ENCODE data around the gene GDPD3. TPM values are rescaled to one million over a fixed set of nuclear protein-coding genes. Genes with fewer than 3 reads are reported as not detected.
A peak's percentile ranks its signal among the peaks of the same experiment; 100 is the strongest.

Gene GDPD3
- total and polyA plus RNA-seq, 2 of the 13 experiments (the other 11 are each of a cell fraction or from before 2014, with no cell fraction given), result 18.7 to 20.6 TPM

DNA sequence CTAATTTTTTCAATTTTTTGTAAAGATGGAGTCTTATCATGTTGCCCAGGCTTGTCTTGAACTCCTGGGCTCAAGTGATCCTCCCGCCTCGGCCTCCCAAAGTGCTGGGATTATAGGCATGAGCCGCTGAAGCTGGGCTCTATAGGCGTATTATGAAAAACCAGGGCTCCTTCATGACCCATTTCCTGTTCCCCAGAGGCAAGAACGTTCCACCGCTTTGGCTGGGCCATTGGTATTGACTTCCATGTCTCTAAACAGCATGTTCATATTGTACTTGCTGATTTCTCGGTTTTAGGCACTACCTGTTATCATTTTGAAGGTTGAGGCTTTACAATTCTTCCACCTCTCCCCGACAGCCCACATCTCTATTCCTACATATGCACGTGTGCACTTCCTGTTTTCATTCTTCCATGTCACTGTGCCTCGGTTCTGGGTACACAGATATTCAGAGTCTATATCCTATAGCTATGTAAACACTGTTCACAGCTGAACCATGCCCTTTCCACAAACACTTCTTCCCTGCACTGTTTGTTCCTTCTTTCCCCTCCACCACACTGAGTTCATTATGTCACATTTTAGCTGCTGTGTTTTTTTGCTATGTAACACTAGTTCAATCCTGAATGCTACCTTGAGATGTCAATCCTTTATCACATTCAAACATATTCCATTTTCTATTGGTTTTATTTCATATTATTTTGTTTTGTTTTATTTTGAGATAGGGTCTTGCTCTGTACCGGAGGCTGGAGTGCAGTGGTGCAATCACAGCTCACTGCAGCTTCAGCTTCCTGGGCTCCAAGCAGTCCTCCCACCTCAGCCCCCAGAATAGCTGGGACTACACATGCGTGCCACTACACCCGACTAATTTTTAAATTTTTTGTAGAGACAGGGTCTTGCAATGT lies 26.5 kb upstream of the GDPD3 start (continued):
- TF ChIP-seq ZNF75D (CRISPR knock-in tag; IDR thresholded peaks at IDR 0.05; ENCODE audit: borderline replicate concordance) (no peak), ATF7-NPFF (CRISPR knock-in tag; IDR thresholded peaks at IDR 0.05; ENCODE audit: low read depth) (no peak), PCBP2 (optimal IDR thresholded peaks at IDR 0.05; ENCODE audit: low read depth, low read length, poor library complexity, severe bottlenecking) (no peak), RAD21 (CRISPR knock-in tag; IDR thresholded peaks at IDR 0.05) (0 out of 2 replicates have a peak, but pooled peaks have one; percentile 25), HMGA1 (CRISPR knock-in tag; conservative IDR thresholded peaks at IDR 0.05) (no peak; the same call in 1 of the 2 replicates), RORA (CRISPR knock-in tag; IDR thresholded peaks at IDR 0.05) (no peak), ZNF441 (CRISPR knock-in tag; IDR thresholded peaks at IDR 0.05; ENCODE audit: borderline replicate concordance) (peak; percentile 74; the same call in 1 of the 2 replicates), HOXA9 (CRISPR knock-in tag; IDR thresholded peaks at IDR 0.05; ENCODE audit: borderline replicate concordance) (no peak; the same call in 1 of the 2 replicates), ZNF251 (CRISPR knock-in tag; IDR thresholded peaks at IDR 0.05) (no peak), GPN1 (CRISPR knock-in tag; IDR thresholded peaks at IDR 0.05; ENCODE audit: borderline replicate concordance) (no peak), GFI1 (CRISPR knock-in tag; IDR thresholded peaks at IDR 0.05; ENCODE audit: borderline replicate concordance) (peak; percentile 24; the same call in 1 of the 2 replicates)
- TF ChIP-seq, protein P1, sequence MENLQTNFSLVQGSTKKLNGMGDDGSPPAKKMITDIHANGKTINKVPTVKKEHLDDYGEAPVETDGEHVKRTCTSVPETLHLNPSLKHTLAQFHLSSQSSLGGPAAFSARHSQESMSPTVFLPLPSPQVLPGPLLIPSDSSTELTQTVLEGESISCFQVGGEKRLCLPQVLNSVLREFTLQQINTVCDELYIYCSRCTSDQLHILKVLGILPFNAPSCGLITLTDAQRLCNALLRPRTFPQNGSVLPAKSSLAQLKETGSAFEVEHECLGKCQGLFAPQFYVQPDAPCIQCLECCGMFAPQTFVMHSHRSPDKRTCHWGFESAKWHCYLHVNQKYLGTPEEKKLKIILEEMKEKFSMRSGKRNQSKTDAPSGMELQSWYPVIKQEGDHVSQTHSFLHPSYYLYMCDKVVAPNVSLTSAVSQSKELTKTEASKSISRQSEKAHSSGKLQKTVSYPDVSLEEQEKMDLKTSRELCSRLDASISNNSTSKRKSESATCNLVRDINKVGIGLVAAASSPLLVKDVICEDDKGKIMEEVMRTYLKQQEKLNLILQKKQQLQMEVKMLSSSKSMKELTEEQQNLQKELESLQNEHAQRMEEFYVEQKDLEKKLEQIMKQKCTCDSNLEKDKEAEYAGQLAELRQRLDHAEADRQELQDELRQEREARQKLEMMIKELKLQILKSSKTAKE (CRISPR knock-in tag; IDR thresholded peaks at IDR 0.05; ENCODE audit: borderline replicate concordance), result peak; percentile 87
- TF ChIP-seq, protein P2, sequence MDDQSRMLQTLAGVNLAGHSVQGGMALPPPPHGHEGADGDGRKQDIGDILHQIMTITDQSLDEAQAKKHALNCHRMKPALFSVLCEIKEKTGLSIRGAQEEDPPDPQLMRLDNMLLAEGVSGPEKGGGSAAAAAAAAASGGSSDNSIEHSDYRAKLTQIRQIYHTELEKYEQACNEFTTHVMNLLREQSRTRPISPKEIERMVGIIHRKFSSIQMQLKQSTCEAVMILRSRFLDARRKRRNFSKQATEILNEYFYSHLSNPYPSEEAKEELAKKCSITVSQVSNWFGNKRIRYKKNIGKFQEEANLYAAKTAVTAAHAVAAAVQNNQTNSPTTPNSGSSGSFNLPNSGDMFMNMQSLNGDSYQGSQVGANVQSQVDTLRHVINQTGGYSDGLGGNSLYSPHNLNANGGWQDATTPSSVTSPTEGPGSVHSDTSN (CRISPR knock-in tag; IDR thresholded peaks at IDR 0.05; ENCODE audit: borderline replicate concordance), result no peak
- TF ChIP-seq, protein P3, sequence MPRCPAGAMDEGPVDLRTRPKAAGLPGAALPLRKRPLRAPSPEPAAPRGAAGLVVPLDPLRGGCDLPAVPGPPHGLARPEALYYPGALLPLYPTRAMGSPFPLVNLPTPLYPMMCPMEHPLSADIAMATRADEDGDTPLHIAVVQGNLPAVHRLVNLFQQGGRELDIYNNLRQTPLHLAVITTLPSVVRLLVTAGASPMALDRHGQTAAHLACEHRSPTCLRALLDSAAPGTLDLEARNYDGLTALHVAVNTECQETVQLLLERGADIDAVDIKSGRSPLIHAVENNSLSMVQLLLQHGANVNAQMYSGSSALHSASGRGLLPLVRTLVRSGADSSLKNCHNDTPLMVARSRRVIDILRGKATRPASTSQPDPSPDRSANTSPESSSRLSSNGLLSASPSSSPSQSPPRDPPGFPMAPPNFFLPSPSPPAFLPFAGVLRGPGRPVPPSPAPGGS (CRISPR knock-in tag; IDR thresholded peaks at IDR 0.05), result no peak
- TF ChIP-seq, protein P4, sequence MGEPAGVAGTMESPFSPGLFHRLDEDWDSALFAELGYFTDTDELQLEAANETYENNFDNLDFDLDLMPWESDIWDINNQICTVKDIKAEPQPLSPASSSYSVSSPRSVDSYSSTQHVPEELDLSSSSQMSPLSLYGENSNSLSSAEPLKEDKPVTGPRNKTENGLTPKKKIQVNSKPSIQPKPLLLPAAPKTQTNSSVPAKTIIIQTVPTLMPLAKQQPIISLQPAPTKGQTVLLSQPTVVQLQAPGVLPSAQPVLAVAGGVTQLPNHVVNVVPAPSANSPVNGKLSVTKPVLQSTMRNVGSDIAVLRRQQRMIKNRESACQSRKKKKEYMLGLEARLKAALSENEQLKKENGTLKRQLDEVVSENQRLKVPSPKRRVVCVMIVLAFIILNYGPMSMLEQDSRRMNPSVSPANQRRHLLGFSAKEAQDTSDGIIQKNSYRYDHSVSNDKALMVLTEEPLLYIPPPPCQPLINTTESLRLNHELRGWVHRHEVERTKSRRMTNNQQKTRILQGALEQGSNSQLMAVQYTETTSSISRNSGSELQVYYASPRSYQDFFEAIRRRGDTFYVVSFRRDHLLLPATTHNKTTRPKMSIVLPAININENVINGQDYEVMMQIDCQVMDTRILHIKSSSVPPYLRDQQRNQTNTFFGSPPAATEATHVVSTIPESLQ (CRISPR knock-in tag; conservative IDR thresholded peaks at IDR 0.05), result no peak
- TF ChIP-seq, protein P5, sequence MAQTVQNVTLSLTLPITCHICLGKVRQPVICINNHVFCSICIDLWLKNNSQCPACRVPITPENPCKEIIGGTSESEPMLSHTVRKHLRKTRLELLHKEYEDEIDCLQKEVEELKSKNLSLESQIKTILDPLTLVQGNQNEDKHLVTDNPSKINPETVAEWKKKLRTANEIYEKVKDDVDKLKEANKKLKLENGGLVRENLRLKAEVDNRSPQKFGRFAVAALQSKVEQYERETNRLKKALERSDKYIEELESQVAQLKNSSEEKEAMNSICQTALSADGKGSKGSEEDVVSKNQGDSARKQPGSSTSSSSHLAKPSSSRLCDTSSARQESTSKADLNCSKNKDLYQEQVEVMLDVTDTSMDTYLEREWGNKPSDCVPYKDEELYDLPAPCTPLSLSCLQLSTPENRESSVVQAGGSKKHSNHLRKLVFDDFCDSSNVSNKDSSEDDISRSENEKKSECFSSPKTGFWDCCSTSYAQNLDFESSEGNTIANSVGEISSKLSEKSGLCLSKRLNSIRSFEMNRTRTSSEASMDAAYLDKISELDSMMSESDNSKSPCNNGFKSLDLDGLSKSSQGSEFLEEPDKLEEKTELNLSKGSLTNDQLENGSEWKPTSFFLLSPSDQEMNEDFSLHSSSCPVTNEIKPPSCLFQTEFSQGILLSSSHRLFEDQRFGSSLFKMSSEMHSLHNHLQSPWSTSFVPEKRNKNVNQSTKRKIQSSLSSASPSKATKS (CRISPR knock-in tag; IDR thresholded peaks at IDR 0.05), result no peak
- TF ChIP-seq, protein P6, sequence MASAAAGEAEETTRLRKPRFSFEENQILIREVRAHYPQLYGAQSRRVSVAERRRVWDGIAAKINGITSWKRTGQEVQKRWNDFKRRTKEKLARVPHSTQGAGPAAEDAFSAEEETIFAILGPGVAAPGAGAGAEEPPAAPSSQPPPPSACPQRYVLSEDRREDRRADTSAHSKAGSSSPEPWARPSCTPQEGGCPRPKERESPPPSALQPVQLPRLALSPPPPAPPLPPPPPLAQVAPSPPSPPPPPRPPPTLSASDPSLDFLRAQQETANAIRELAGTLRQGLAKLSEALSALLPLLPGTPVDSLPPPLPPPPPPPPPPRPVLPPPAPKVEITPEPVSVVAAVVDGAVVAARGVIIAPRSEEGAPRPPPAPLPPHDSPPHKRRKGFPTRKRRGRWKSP (CRISPR knock-in tag; IDR thresholded peaks at IDR 0.05), result peak; percentile 56; the same call in 1 of the 2 replicates

Measured in HepG2 (cell line).